ENCODE results near the gene NR2F2. TPM values are rescaled to one million over a fixed set of nuclear protein-coding genes. Genes with fewer than 3 reads are reported as not detected.

Gene NR2F2
- polyA plus RNA-seq, 1 donor from 2014 or later = 0.07 TPM

DNA sequence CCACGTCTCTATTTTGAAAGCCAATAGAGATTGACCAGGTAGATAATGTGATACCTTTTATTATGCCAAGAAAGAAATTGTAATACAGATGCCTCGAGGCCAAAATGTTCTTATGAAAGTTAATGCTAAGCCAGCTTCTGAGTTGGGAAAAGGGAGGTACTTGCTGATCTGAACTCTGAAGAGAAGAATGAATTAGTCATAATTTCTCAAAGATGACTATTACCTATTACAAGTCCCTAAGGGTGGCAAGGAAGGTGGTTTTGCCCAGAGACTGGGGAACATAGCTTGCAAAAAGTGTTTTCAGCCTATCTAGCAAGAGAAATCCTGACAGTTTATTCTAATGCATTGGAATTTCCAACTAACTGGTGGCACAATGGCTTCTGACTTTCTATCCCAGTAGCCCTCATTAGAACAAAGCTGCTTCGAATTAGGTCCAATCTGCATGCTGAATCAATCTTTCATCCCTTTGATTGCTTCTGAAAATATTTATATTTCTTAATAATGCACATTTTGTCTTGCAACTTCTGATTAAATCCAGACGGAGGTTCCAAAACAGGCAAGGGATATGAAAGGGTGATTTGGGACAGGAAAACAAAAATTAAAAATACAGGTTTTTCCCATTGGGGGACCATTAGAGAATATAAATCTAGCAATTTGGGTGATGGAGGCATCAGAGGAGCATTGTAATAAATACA, 17.7 kb upstream of the NR2F2 start:
- no peak overlapping the region for H3K4me3 ChIP-seq (ENCODE audit: low read length)
- H4K20me1 ChIP-seq (ENCODE audit: insufficient read depth) = no peaks in the 10 kb centered on the region
- peaks cover 30% of the 10 kb centered on the region for H3K27me3 ChIP-seq (ENCODE audit: insufficient read depth, low read depth, low read length)

GRCh38 chr15:96314518-96314917, 16.0 kb upstream of the NR2F2 start:
- no peaks in the 10 kb centered on the region for H3K36me3 ChIP-seq (ENCODE audit: insufficient read depth, low read length)
- H3K4me3 ChIP-seq (ENCODE audit: low read length) = no peak overlapping the region
- H4K20me1 ChIP-seq (ENCODE audit: insufficient read depth) = no peaks in the 10 kb centered on the region
- no peak overlapping the region for H2AFZ ChIP-seq (ENCODE audit: low read depth, low read length)
- H3K79me2 ChIP-seq (replicated peaks; ENCODE audit: insufficient read depth, low read length) = no peaks in the 10 kb centered on the region
- H3K9me2 ChIP-seq (ENCODE audit: insufficient read depth, low read length) = no peaks in the 10 kb centered on the region
- no peaks in the 10 kb centered on the region for H3K9me3 ChIP-seq (ENCODE audit: low read length)
- peaks cover 47% of the 10 kb centered on the region for H3K27me3 ChIP-seq (ENCODE audit: insufficient read depth, low read depth, low read length)
- no peak overlapping the region for H3K4me2 ChIP-seq (ENCODE audit: low read length)
- no peaks in the 10 kb centered on the region for H3F3A ChIP-seq (ENCODE audit: insufficient read depth, low read length, poor library complexity, severe bottlenecking)
- H3K27ac ChIP-seq (ENCODE audit: low read length) = no peak overlapping the region
- H3K9ac ChIP-seq (ENCODE audit: low read length) = no peak overlapping the region
- no peak for TF ChIP-seq POLR2AphosphoS5 (IDR thresholded peaks at IDR 0.05)
- no peak for TF ChIP-seq CTCF (IDR thresholded peaks at IDR 0.05; ENCODE audit: poor library complexity, severe bottlenecking)
- no peak for TF ChIP-seq EZH2 (IDR thresholded peaks at IDR 0.05; ENCODE audit: borderline replicate concordance, insufficient read depth, low read length, poor library complexity, severe bottlenecking)
- no peak for TF ChIP-seq REST (IDR thresholded peaks at IDR 0.05; ENCODE audit: borderline replicate concordance)
- TF ChIP-seq EP300 (conservative IDR thresholded peaks at IDR 0.05; ENCODE audit: poor library complexity, severe bottlenecking) = no peak

More for the DNA sequence above, 17.7 kb upstream of the NR2F2 start:
- Histone ChIP-seq H3K79me2 (replicated peaks; ENCODE audit: insufficient read depth, low read length) (no peaks in the 10 kb centered on the region), H3K4me2 (ENCODE audit: low read length) (no peak overlapping the region), H3K9me2 (ENCODE audit: insufficient read depth, low read length) (no peaks in the 10 kb centered on the region), H3K9me3 (ENCODE audit: low read length) (no peaks in the 10 kb centered on the region), H3K27ac (ENCODE audit: low read length) (no peak overlapping the region), H3F3A (ENCODE audit: insufficient read depth, low read length, poor library complexity, severe bottlenecking) (no peaks in the 10 kb centered on the region), H3K9ac (ENCODE audit: low read length) (no peak overlapping the region), H3K36me3 (ENCODE audit: insufficient read depth, low read length) (no peaks in the 10 kb centered on the region), H2AFZ (ENCODE audit: low read depth, low read length) (no peak overlapping the region)
- TF ChIP-seq SMC3 (conservative IDR thresholded peaks at IDR 0.05; ENCODE audit: poor library complexity) (no peak), EP300 (conservative IDR thresholded peaks at IDR 0.05; ENCODE audit: poor library complexity, severe bottlenecking) (no peak), EZH2 (IDR thresholded peaks at IDR 0.05; ENCODE audit: borderline replicate concordance, insufficient read depth, low read length, poor library complexity, severe bottlenecking) (no peak), POLR2AphosphoS5 (IDR thresholded peaks at IDR 0.05) (no peak), REST (IDR thresholded peaks at IDR 0.05; ENCODE audit: borderline replicate concordance) (no peak), CTCF (IDR thresholded peaks at IDR 0.05; ENCODE audit: poor library complexity, severe bottlenecking) (no peak), TAF1 (IDR thresholded peaks at IDR 0.05; ENCODE audit: low read depth) (no peak), MXI1 (conservative IDR thresholded peaks at IDR 0.05; ENCODE audit: poor library complexity, severe bottlenecking) (no peak), RAD21 (conservative IDR thresholded peaks at IDR 0.05) (no peak)

Measured in neural cell (in vitro differentiated cells).